GM23338 (cell line): ENCODE data around the gene C16orf95.

Source experiments
- EZH2phosphoT487 ChIP-seq: fragments of 200-600 bp; sonication (generic); IDR thresholded peaks from one replicate; pipeline ENCODE4 v1.8.1; 2018; ENCODE audit warnings: antibody characterized with exemption; ENCODE audit not compliant: unreplicated experiment
- TF ChIP-seq, protein P1 (sequence below): IDR thresholded peaks from 2 replicates; pipeline ENCODE4 v1.6.1; 2016; ENCODE audit warnings: antibody characterized with exemption

DNA sequence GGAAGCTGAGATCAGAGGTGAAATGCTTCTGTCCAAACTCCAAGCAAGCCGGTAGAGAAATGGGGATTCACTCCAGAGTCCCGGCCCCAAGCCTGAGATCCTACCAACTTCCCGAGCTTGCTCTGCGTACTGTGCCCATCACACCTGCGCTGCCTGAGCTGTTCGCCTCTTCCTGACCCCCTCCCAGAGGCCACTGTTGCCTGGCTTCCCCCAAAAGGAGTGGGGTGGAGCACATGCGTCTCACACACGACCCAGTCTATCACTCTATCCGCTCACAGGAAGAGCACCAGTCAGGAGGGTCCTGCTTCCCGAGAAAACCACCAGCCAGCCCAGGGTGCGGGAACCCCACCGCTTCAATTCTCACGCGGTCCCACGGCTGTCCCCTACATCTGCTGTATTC, 13.5 kb upstream of the C16orf95 start:
- TF ChIP-seq, protein P1, sequence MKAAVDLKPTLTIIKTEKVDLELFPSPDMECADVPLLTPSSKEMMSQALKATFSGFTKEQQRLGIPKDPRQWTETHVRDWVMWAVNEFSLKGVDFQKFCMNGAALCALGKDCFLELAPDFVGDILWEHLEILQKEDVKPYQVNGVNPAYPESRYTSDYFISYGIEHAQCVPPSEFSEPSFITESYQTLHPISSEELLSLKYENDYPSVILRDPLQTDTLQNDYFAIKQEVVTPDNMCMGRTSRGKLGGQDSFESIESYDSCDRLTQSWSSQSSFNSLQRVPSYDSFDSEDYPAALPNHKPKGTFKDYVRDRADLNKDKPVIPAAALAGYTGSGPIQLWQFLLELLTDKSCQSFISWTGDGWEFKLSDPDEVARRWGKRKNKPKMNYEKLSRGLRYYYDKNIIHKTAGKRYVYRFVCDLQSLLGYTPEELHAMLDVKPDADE = no peak
- no peak for TF ChIP-seq EZH2phosphoT487
